ENCODE measurements around the gene ZFP1.
"Not testable (repeated sequence)": the region's sequence is repeated elsewhere in the genome, so short reads cannot be mapped to it uniquely, and the experiment has no call there.

The ZFP1 gene

GRCh38 chr16:75160386-75160785 lies 12.1 kb downstream of the ZFP1 start:
- DNase-seq, result no peak

- DNase-seq, result no peak
Measured at GRCh38 chr16:75169899-75170405, 21.6 kb downstream of the ZFP1 start.

- DNase-seq, result no peak
Measured at GRCh38 chr16:75172578-75172977, 24.3 kb downstream of the ZFP1 start.

GRCh38 chr16:75175074-75175473 lies 26.8 kb downstream of the ZFP1 start:
- DNase-seq, result no peak

- no peak for DNase-seq
Measured at GRCh38 chr16:75176926-75177325, 28.6 kb downstream of the ZFP1 start.

GRCh38 chr16:75179208-75179607 lies 30.9 kb downstream of the ZFP1 start:
- DNase-seq, result no peak

- no peak for DNase-seq
Measured at GRCh38 chr16:75181630-75182029, 33.3 kb downstream of the ZFP1 start.

GRCh38 chr16:75188832-75189477 lies 40.6 kb downstream of the ZFP1 start:
- no peak for DNase-seq

- no peak for DNase-seq
Measured at GRCh38 chr16:75189638-75190245, 41.4 kb downstream of the ZFP1 start.

- no peak for DNase-seq
Measured at GRCh38 chr16:75192606-75193264, 44.4 kb downstream of the ZFP1 start.

GRCh38 chr16:75193265-75193650 lies 44.9 kb downstream of the ZFP1 start:
- DNase-seq, result no peak

- DNase-seq, result no peak
Measured at GRCh38 chr16:75193730-75194444, 45.6 kb downstream of the ZFP1 start.

GRCh38 chr16:75195811-75196790 lies 47.8 kb downstream of the ZFP1 start:
- DNase-seq, result no peak

- DNase-seq, result no peak
Measured at GRCh38 chr16:75196836-75197235, 48.5 kb downstream of the ZFP1 start.

- DNase-seq, result no peak
Measured at GRCh38 chr16:75197522-75198134, 49.3 kb downstream of the ZFP1 start.

GRCh38 chr16:75198135-75198600 lies 49.8 kb downstream of the ZFP1 start:
- no peak for DNase-seq

GRCh38 chr16:75202069-75202590 lies 53.8 kb downstream of the ZFP1 start:
- no peak for DNase-seq

- DNase-seq, result no peak
Measured at GRCh38 chr16:75203096-75203495, 54.8 kb downstream of the ZFP1 start.

- no peak for DNase-seq
Measured at GRCh38 chr16:75203667-75204409, 55.5 kb downstream of the ZFP1 start.

- no peak for DNase-seq
Measured at GRCh38 chr16:75204410-75204758, 56.1 kb downstream of the ZFP1 start.

GRCh38 chr16:75204905-75205304 lies 56.6 kb downstream of the ZFP1 start:
- DNase-seq, result not testable (repeated sequence)
